HepG2 (cell line): ENCODE data around the gene MAGEA9B. TPM values are rescaled to one million over a fixed set of nuclear protein-coding genes. Genes with fewer than 3 reads are reported as not detected.

Experiments used
- ATAC-seq: fragments of 200-7000 bp; cut with Tn5 transposase; 3 replicates; pipeline ENCODE4 v1.9.1; 2020; ENCODE audit warnings: mild to moderate bottlenecking, moderate library complexity
- BruUV-seq: library from RNA; stranded (reverse); fragments of 400-500 nt; replicated peaks from 2 replicates; lab custom pipeline; 2021; lab: Mats Ljungman, UMichigan
- CTCF ChIA-PET: fragments of 300-600 bp; formaldehyde crosslinking; extraction: SDS; loops from one replicate; lab custom pipeline; 2021; ENCODE audit warnings: low total read pairs, inconsistent platforms, low intra/inter-chr PET ratio; lab: Yijun Ruan, JAX
- POLR2A ChIA-PET: fragments of 350-600 bp; sonication (Branson Sonifier 250); formaldehyde crosslinking; loops from one replicate; lab custom pipeline; 2020; ENCODE audit warnings: antibody characterized with exemption, inconsistent platforms; lab: Yijun Ruan, JAX
- DNase-seq: peaks from one replicate; pipeline ENCODE4 v3.0.0-alpha.2; 2015; ENCODE audit warnings: low spot score
- FAIRE-seq: peaks from 3 replicates; lab custom pipeline; 2011; peaks lifted over from hg19 to GRCh38; lab: Jason Lieb, UNC
- H2AFZ ChIP-seq: one replicate; pipeline ENCODE4 v1.6.1; 2011; ENCODE audit warnings: low read length, inconsistent platforms
- H3K27ac ChIP-seq: fragments of 300-600 bp; 3 replicates; pipeline ENCODE4 v1.8.0; 2011; ENCODE audit warnings: mixed run types, mild to moderate bottlenecking, mixed read lengths, low read length, inconsistent platforms; ENCODE audit not compliant: insufficient read depth; ENCODE audit errors: extremely low read length
- H3K27me3 ChIP-seq, 2 experiments: fragments of 200-600 bp in 1 of 2; 2 replicates in 1 of 2; 3 replicates in 1 of 2; pipeline versions ENCODE4 v1.6.0 to v1.8.0; 2011; ENCODE audit warnings: low read length in 2 of 2, mild to moderate bottlenecking in 2 of 2, moderate library complexity in 2 of 2, inconsistent platforms in 1 of 2; ENCODE audit not compliant: insufficient read depth in 2 of 2, control insufficient read depth in 1 of 2
- H3K36me3 ChIP-seq, 2 experiments: fragments of 200-600 bp in 1 of 2; replicated peaks in 1 of 2; 2 replicates in 1 of 2; 3 replicates in 1 of 2; pipeline versions ENCODE4 v1.5.1 to v1.8.0; 2011; ENCODE audit warnings: low read length in 2 of 2, inconsistent platforms in 1 of 2; ENCODE audit not compliant: insufficient read depth in 2 of 2, control insufficient read depth in 1 of 2
- H3K4me1 ChIP-seq: 2 replicates; pipeline ENCODE4 v1.5.1; 2012; ENCODE audit warnings: low read length, inconsistent platforms; ENCODE audit not compliant: insufficient read depth
- H3K4me2 ChIP-seq: 2 replicates; pipeline ENCODE4 v1.6.0; 2011; ENCODE audit warnings: low read depth, low read length, inconsistent platforms
- H3K4me3 ChIP-seq, 3 experiments: fragments of 200-600 bp in 1 of 3; sonication (generic), shearing (Covaris generic) in 1 of 3; replicated peaks in 1 of 3; 2 replicates each; pipeline ENCODE4 v1.5.1; 2011 to 2016; ENCODE audit warnings: low read length in 3 of 3, inconsistent platforms in 2 of 3, low read depth in 2 of 3, mild to moderate bottlenecking in 2 of 3, control low read depth in 1 of 3, mixed read lengths in 1 of 3; ENCODE audit not compliant: insufficient read depth in 1 of 3
- H3K79me2 ChIP-seq: one replicate; pipeline ENCODE4 v1.6.1; 2011; ENCODE audit warnings: low read length, inconsistent platforms; ENCODE audit not compliant: insufficient read depth
- H3K9ac ChIP-seq: 2 replicates; pipeline ENCODE4 v1.6.0; 2011; ENCODE audit warnings: mild to moderate bottlenecking, low read depth, low read length, inconsistent platforms; ENCODE audit not compliant: insufficient read depth
- H3K9me3 ChIP-seq: 2 replicates; pipeline ENCODE4 v1.5.1; 2012; ENCODE audit warnings: mild to moderate bottlenecking, low read length
- H4K20me1 ChIP-seq: 2 replicates; pipeline ENCODE4 v1.6.0; 2011; ENCODE audit warnings: inconsistent platforms, mild to moderate bottlenecking, low read length, moderate library complexity; ENCODE audit not compliant: insufficient read depth
- ASH2L ChIP-seq: fragments of 300-600, 200-600 bp; sonication (generic); IDR thresholded peaks from 2 replicates; pipeline ENCODE4 v1.7.0; 2017; ENCODE audit warnings: low read depth, mild to moderate bottlenecking, moderate library complexity, mixed read lengths, low read length; ENCODE audit not compliant: insufficient read length
- CREM ChIP-seq, 2 experiments: sonication (generic) in 1 of 2; formaldehyde crosslinking in 1 of 2; IDR thresholded peaks; 2 replicates each; pipeline versions ENCODE4 v1.4.0 to v1.6.1; 2016 to 2020; ENCODE audit warnings: antibody characterized with exemption in 1 of 2, mild to moderate bottlenecking in 1 of 2, missing genetic modification reagents in 1 of 2
- DRAP1 ChIP-seq: IDR thresholded peaks from 2 replicates; pipeline ENCODE4 v1.6.1; 2016; ENCODE audit warnings: missing genetic modification reagents, missing compliant biosample characterization
- ERF ChIP-seq: IDR thresholded peaks from 2 replicates; pipeline ENCODE4 v1.6.1; 2018; ENCODE audit warnings: missing biosample characterization, missing genetic modification reagents
- ETV5 ChIP-seq: IDR thresholded peaks from 2 replicates; pipeline ENCODE4 v1.6.1; 2018; ENCODE audit warnings: missing biosample characterization, missing genetic modification reagents, inconsistent platforms, borderline replicate concordance
- IRF2 ChIP-seq: IDR thresholded peaks from 2 replicates; pipeline ENCODE4 v1.6.1; 2018; ENCODE audit warnings: missing genetic modification reagents, missing compliant biosample characterization
- KDM2A ChIP-seq: sonication (generic); formaldehyde crosslinking; IDR thresholded peaks from 2 replicates; pipeline ENCODE4 v1.4.0; 2020; ENCODE audit warnings: low read depth, missing genetic modification reagents, borderline replicate concordance
- MED8 ChIP-seq: sonication (generic); formaldehyde crosslinking; IDR thresholded peaks from 2 replicates; pipeline ENCODE4 v1.8.1; 2023; ENCODE audit warnings: mild to moderate bottlenecking, missing genetic modification reagents; ENCODE audit not compliant: insufficient replicate concordance
- MTA1 ChIP-seq: sonication (generic); formaldehyde crosslinking; IDR thresholded peaks from 2 replicates; pipeline ENCODE4 v1.4.0; 2020; ENCODE audit warnings: missing genetic modification reagents, mild to moderate bottlenecking, borderline replicate concordance
- PHF21A ChIP-seq: sonication (generic); formaldehyde crosslinking; IDR thresholded peaks from 2 replicates; pipeline ENCODE4 v1.5.0; 2020; ENCODE audit warnings: mild to moderate bottlenecking, missing genetic modification reagents
- RNF2 ChIP-seq: fragments of 450-650 bp; conservative IDR thresholded peaks from 2 replicates; pipeline ENCODE4 v1.6.1; 2016; ENCODE audit warnings: low read depth
- SALL1 ChIP-seq: sonication (generic); formaldehyde crosslinking; IDR thresholded peaks from 2 replicates; pipeline ENCODE4 v1.8.0; 2022; ENCODE audit warnings: mild to moderate bottlenecking, missing genetic modification reagents
- SOX6 ChIP-seq, 2 experiments: fragments of 450-650 bp in 1 of 2; sonication (generic) in 1 of 2; formaldehyde crosslinking in 1 of 2; IDR thresholded peaks; 2 replicates each; pipeline versions ENCODE4 v1.4.0 to v1.6.1; 2017 to 2020; ENCODE audit warnings: antibody characterized with exemption in 1 of 2, mild to moderate bottlenecking in 1 of 2, missing genetic modification reagents in 1 of 2
- SP2 ChIP-seq: sonication (generic); formaldehyde crosslinking; IDR thresholded peaks from 2 replicates; pipeline ENCODE4 v1.5.1; 2020; ENCODE audit warnings: mild to moderate bottlenecking, missing genetic modification reagents
- SP5 ChIP-seq: IDR thresholded peaks from 2 replicates; pipeline ENCODE4 v1.6.1; 2016; ENCODE audit warnings: low read depth, borderline replicate concordance
- THAP9 ChIP-seq: sonication (generic); formaldehyde crosslinking; IDR thresholded peaks from 2 replicates; pipeline ENCODE4; 2020; ENCODE audit warnings: missing genetic modification reagents, mild to moderate bottlenecking, borderline replicate concordance
- YEATS2 ChIP-seq: sonication (generic); formaldehyde crosslinking; IDR thresholded peaks from 2 replicates; pipeline ENCODE4 v1.4.0; 2020; ENCODE audit warnings: missing genetic modification reagents, borderline replicate concordance
- ZNF580 ChIP-seq: IDR thresholded peaks from 2 replicates; pipeline ENCODE4 v1.6.1; 2016; ENCODE audit warnings: low read depth, borderline replicate concordance
- ZSCAN30 ChIP-seq: sonication (generic); formaldehyde crosslinking; IDR thresholded peaks from 2 replicates; pipeline ENCODE4 v1.5.0; 2020; ENCODE audit warnings: mild to moderate bottlenecking, missing genetic modification reagents
- WGBS: methylation state at CpG from one replicate; pipeline ENCODE4 v1.1.6; 2017; ENCODE audit warnings: low lambda C conversion rate; 5-methylcytosine and 5-hydroxymethylcytosine counted together
- in situ Hi-C: cut with HindIII; loops from 2 replicates; pipeline ENCODE4 v1.10.0; 2017; ENCODE audit warnings: low pct_unique_long_range_greater_than_20kb; ENCODE audit not compliant: extremely low pct_ligation_motif_present
- intact Hi-C: fragments of 100-400 bp; cut with micrococcal nuclease; formaldehyde crosslinking; loops from one replicate; pipeline ENCODE4 v1.10.0; 2022; ENCODE audit not compliant: unreplicated experiment
- polyA plus RNA-seq, 8 experiments: library from polyadenylated mRNA; depleted of rRNA in 3 of 8; stranded (reverse) in 7 of 8; unstranded in 1 of 8; fragments of >200 nt; fragmentation: Illumina TruSeq in 4 of 8; extraction: Trizol in 4 of 8; gene quantifications; 2 replicates each; pipeline versions ENCODE4 v1.2.1 to v1.2.3, GENCODE V29; 2011 to 2016; ENCODE audit warnings: low read depth in 4 of 8, missing spikeins in 1 of 8, mixed read lengths in 1 of 8; ENCODE audit not compliant: insufficient read depth in 1 of 8
- total RNA-seq, 5 experiments: library from RNA; depleted of rRNA; stranded (reverse); fragments of >200 nt; fragmentation: Illumina TruSeq; extraction: Trizol; gene quantifications; 2 replicates each; pipeline ENCODE4 v1.2.3, GENCODE V29; 2016; ENCODE audit warnings: low read depth in 1 of 5

MAGEA9B gene
- total and polyA plus RNA-seq, 2 of the 13 experiments (the other 11 are each of a cell fraction or from before 2014, with no cell fraction given) = 0.07 to 0.11 TPM

GRCh38 chrX:149540621-149541520, 46.4 kb downstream of the MAGEA9B start, which contains the start of gene EOLA1:
EOLA1 (plus strand) TSS chrX:149541012; CDS start chrX:149545631, 4,619 bp downstream.
- ATAC-seq (peak; percentile 84), DNase-seq (peak; percentile 92), FAIRE-seq (peak; percentile 94)
- H3K27me3 ChIP-seq = no peaks in the 10 kb centered on the region
- ChIA-PET POLR2A (interaction anchor here (0.6 to 2.1 kb wide), 7 partner anchors 15 to 1661 kb away, joined by 3 to 16 read pairs (median 3); partner anchors contain the start of genes EOLA2 and IDS), CTCF (no interaction called here)
- H2AFZ ChIP-seq = no peak within 1 kb of the TSS
- H3K36me3 ChIP-seq = no peaks in the 10 kb centered on the region
- peak within 1 kb of the TSS; percentile 76 for H3K9ac ChIP-seq
- peak within 1 kb of the TSS; percentile 88 for H3K4me2 ChIP-seq
- no TSS peak for BruUV-seq
- peak within 1 kb of the TSS; percentile 69 to 85 (median 81); a peak in 5 of 6 replicates for H3K4me3 ChIP-seq
- peak within 1 kb of the TSS; percentile 85 for H3K27ac ChIP-seq
- H3K79me2 ChIP-seq = no peaks in the 10 kb centered on the region
- in situ Hi-C loops = no loop called here
- intact Hi-C loops = loop anchor here (1.0 kb wide), 1 partner anchor 29 kb away; no protein-coding TSS in a partner anchor
- no peaks in the 10 kb centered on the region for H3K4me1 ChIP-seq
- 0% methylated on average over 6 of the region's 71 CpGs for WGBS
- no peaks in the 10 kb centered on the region for H4K20me1 ChIP-seq
- H3K9me3 ChIP-seq = no peaks in the 10 kb centered on the region
- TF ChIP-seq ERF (0 out of 2 replicates have a peak, but pooled peaks have one; percentile 32), ETV5 (CRISPR knock-in tag) (peak; percentile 20; the same call in 1 of the 2 replicates), SP5 (CRISPR knock-in tag) (no peak), ASH2L (peak; percentile 37), RNF2 (0 out of 2 replicates have a peak, but pooled peaks have one; percentile 27), THAP9 (peak; percentile 23; the same call in 1 of the 2 replicates), IRF2 (CRISPR knock-in tag) (peak; percentile 57; the same call in 1 of the 2 replicates), SP2 (CRISPR knock-in tag) (peak; percentile 35; the same call in 1 of the 2 replicates), KDM2A (CRISPR knock-in tag) (peak; percentile 31; the same call in 1 of the 2 replicates), ZSCAN30 (CRISPR knock-in tag) (no peak), PHF21A (CRISPR knock-in tag) (0 out of 2 replicates have a peak, but pooled peaks have one; percentile 48), DRAP1 (CRISPR knock-in tag) (peak; percentile 48; the same call in 1 of the 2 replicates), CREM (IDR thresholded peaks at IDR 0.05) (peak; percentile 76), CREM (CRISPR knock-in tag; IDR thresholded peaks at IDR 0.05) (no peak), MTA1 (CRISPR knock-in tag) (0 out of 2 replicates have a peak, but pooled peaks have one; percentile 10), MED8 (no peak), ZNF580 (CRISPR knock-in tag) (no peak; the same call in 1 of the 2 replicates), SALL1 (peak; percentile 59), SOX6 (IDR thresholded peaks at IDR 0.05) (no peak), SOX6 (CRISPR knock-in tag; IDR thresholded peaks at IDR 0.05) (peak; percentile 60), YEATS2 (CRISPR knock-in tag) (peak; percentile 84; the same call in 1 of the 2 replicates)
